GM13977 (cell line): ENCODE data around the gene SMYD3.

ENCODE experiments used
- DNase-seq: peaks from one replicate; pipeline ENCODE4 v3.0.0; 2012; ENCODE audit warnings: low spot score
- in situ Hi-C: fragments of 300-500 bp; cut with MboI; formaldehyde crosslinking; loops from one replicate; pipeline ENCODE4 v1.12.0; 2022; ENCODE audit warnings: low sequenced_read_pairs, low pct_unique_long_range_greater_than_20kb, mixed read lengths, inconsistent platforms; ENCODE audit not compliant: unreplicated experiment
- TF ChIP-seq, protein P1 (sequence below): IDR thresholded peaks from 2 replicates; pipeline ENCODE4 v1.5.1; 2012; ENCODE audit warnings: mild to moderate bottlenecking, control low read depth; ENCODE audit not compliant: insufficient read depth; ENCODE audit errors: extremely low read depth, missing control alignments

Gene SMYD3

DNA sequence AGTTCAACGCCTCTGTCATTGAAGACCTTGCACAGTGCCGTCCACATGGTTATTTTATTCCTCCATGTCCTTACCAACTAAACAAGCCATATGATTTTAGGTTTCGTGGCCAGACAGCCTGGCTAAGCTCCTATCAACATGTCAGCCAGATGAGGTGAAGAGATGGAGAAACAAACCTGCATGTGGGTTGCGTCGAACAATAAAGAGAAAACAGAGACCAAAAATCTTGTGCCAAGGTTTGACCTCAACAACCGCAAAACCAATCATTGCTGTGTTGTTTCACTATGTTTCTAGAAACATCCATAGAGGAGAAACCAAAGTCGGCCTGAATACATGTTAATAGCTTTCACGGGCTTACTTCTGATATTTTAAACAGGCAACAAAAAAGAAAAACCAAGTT, 544.6 kb downstream of the SMYD3 start:
- DNase-seq, result no peak
- in situ Hi-C loops, result no loop called here
- TF ChIP-seq, protein P1, sequence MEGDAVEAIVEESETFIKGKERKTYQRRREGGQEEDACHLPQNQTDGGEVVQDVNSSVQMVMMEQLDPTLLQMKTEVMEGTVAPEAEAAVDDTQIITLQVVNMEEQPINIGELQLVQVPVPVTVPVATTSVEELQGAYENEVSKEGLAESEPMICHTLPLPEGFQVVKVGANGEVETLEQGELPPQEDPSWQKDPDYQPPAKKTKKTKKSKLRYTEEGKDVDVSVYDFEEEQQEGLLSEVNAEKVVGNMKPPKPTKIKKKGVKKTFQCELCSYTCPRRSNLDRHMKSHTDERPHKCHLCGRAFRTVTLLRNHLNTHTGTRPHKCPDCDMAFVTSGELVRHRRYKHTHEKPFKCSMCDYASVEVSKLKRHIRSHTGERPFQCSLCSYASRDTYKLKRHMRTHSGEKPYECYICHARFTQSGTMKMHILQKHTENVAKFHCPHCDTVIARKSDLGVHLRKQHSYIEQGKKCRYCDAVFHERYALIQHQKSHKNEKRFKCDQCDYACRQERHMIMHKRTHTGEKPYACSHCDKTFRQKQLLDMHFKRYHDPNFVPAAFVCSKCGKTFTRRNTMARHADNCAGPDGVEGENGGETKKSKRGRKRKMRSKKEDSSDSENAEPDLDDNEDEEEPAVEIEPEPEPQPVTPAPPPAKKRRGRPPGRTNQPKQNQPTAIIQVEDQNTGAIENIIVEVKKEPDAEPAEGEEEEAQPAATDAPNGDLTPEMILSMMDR, result no peak

DNA sequence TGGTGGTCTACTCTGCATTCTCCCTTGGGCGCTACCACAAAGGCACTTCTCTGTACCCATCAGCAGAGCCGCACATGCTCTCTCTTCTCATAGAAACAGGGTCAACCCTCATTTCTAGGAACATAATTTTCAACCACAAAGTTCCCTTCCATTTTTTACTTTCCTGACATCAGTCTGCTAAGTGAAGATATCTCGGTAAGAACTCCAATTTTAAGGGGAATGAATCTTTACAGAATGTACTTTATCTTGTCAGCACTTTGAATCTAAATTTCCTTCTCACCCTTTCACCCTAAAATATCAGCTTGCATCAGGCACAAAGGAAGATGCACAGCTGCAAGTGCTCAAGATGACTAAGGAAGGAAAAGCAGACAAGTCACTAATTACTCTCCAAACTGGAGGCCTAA, 545.9 kb downstream of the SMYD3 start:
- TF ChIP-seq, protein P1, result no peak
- no peak for DNase-seq
- in situ Hi-C loops, result no loop called here

DNA sequence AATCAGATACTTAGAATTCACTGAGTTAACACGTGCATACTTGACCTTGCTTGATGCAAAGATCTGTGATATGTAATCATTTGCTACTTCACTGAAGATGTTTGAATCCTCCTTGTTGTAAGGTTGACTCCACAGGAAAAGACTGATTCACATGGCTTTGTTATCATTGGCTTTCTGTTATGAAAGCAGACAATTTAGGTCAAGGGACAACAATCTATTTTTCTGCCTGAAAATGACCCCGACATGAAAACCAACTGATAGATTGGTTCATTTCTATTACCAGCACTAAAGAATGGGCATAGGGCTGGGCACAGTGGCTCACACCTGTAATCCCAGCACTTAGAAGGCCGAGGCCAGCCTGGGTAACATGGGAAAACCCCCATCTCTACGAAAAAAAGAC, 546.9 kb downstream of the SMYD3 start:
- in situ Hi-C loops, result no loop called here
- TF ChIP-seq, protein P1, result no peak
- no peak for DNase-seq

DNA sequence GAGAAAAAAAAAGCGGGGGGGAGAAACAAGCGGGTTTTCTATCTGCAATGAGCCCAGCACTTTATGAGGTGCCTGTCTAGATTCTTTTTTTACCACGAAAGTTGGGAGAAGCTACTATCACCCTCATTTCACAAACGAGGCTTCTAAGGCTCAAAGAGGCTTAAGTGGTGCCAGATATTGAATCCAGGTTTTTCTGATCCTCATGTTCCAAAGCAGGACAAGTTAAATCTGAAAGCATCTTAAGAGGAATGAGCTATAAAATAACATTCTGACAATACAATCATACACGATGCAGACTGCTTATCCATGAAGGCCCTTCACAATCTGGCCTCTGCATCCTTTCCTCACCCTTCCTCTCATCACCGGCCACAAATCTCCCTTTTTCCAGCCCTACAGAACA, 549.1 kb downstream of the SMYD3 start:
- TF ChIP-seq, protein P1, result no peak
- in situ Hi-C loops, result no loop called here
- DNase-seq, result no peak

DNA sequence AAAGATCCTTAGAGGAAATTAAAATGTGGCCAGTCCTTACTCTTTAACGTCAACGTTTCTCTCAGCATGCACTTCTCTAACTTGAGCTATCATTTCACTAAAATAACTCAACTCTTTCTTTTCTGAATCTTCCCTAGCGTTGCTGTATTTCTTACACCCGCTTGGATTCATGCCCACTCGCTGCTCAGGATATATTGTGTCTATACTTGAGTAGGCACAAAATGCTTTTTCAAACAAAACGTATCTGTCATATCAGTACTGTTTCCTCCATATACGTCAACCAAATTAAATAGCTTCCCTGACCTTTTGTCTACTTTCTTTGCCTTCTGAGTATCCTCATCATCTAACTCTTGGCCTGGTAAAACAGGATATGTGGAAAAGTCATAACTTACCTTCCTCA, 549.7 kb downstream of the SMYD3 start:
- DNase-seq, result no peak
- TF ChIP-seq, protein P1, result no peak
- in situ Hi-C loops, result no loop called here

DNA sequence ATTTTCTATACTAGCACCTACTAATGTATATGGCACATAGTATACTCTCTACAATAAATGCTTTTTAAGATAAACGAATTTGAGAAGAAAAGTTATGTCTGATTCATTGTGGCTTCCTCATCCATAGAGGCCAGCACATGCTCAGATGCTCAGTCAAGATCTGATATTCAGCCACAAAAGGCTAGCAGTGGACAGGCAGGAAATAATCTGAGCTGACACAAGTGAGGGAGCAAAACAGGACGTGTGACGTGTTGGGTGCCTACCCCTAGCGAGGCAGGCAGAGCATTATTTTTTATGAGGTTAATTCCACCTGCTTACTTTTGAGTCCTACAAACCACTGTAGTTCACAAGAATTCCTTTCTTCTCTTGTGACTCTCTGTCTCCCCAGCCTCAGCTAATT, 550.9 kb downstream of the SMYD3 start:
- in situ Hi-C loops, result no loop called here
- no peak for DNase-seq
- TF ChIP-seq, protein P1, result no peak
